ENCODE data around the gene ZBTB34.

The ZBTB34 gene

GRCh38 chr9:126932871-126933321 is 72.5 kb downstream of the ZBTB34 start:
- no peak for DNase-seq

GRCh38 chr9:126933334-126933980 is 73.0 kb downstream of the ZBTB34 start:
- DNase-seq, result no peak

- DNase-seq, result no peak
Observed at GRCh38 chr9:126934441-126934840, 74.0 kb downstream of the ZBTB34 start.
